AG04449 (cell line): Measurements from ENCODE around the gene LNX1.

Source experiments
- CTCF ChIA-PET: fragments of 350-600 bp; formaldehyde crosslinking; extraction: SDS; loops from one replicate; lab custom pipeline; 2021; ENCODE audit warnings: antibody characterized with exemption; lab: Yijun Ruan, JAX
- POLR2A ChIA-PET: fragments of 400-600, 350-600 bp; formaldehyde crosslinking; extraction: SDS; loops from one replicate; lab custom pipeline; 2020; ENCODE audit warnings: antibody characterized with exemption, inconsistent platforms; lab: Yijun Ruan, JAX
- DNase-seq: peaks from one replicate; pipeline ENCODE4 v3.0.0-alpha.2; 2010; ENCODE audit warnings: low read depth, low spot score
- H3K4me3 ChIP-seq: 2 replicates; pipeline ENCODE4 v1.5.1; 2011; ENCODE audit warnings: low read depth, mild to moderate bottlenecking, control low read depth, low read length
- CTCF ChIP-seq: IDR thresholded peaks from one replicate; pipeline ENCODE4 v1.5.1; 2011; ENCODE audit warnings: mild to moderate bottlenecking, moderate library complexity, low read length, control low read depth, inconsistent platforms; ENCODE audit not compliant: insufficient read depth; ENCODE audit errors: missing control alignments

LNX1 gene

GRCh38 chr4:53608649-53609048 is 17.4 kb upstream of the LNX1 start:
- no peak overlapping the region for H3K4me3 ChIP-seq
- CTCF ChIA-PET, result interaction anchor here (0.8 kb wide), 1 partner anchor 10 kb away, joined by 3 read pairs; no protein-coding TSS in a partner anchor
- TF ChIP-seq CTCF, result no peak
- POLR2A ChIA-PET, result no interaction called here
- DNase-seq, result no peak

- TF ChIP-seq CTCF, result no peak
- H3K4me3 ChIP-seq, result no peak overlapping the region
- ChIA-PET POLR2A (no interaction called here), CTCF (interaction anchor here (0.8 kb wide), 1 partner anchor 9 kb away, joined by 3 read pairs; no protein-coding TSS in a partner anchor)
- no peak for DNase-seq
These were observed 17.0 kb upstream of the LNX1 start for GRCh38 chr4:53608242-53608641.

GRCh38 chr4:53605783-53606182 is 14.5 kb upstream of the LNX1 start:
- ChIA-PET CTCF (interaction anchor here (1.5 kb wide), 1 partner anchor 18 kb away, joined by 4 read pairs; no protein-coding TSS in a partner anchor), POLR2A (no interaction called here)

DNA sequence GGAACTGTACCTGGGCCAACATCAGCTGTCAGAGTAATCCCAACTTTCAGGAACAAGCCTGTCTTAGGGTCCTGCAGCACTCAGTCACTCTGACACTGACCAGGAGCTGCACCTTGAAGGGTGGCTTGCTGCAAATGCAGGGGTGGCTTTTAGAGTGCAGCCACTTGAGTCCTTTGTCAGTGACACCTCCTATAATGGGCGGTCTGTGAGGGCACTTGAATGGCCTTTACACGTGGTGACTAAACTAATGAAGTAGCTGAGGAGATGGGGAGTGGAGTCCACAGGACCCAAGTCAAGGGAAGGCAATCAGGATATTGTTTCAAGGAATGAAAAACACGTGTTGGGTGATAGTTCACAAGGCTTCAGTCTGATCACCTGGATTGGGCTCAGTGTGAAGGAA is 11.1 kb upstream of the LNX1 start:
- POLR2A ChIA-PET, result no interaction called here
- H3K4me3 ChIP-seq, result no peak overlapping the region
- DNase-seq, result no peak
- CTCF ChIA-PET, result no interaction called here
- TF ChIP-seq CTCF, result no peak

More at GRCh38 chr4:53605783-53606182, 14.5 kb upstream of the LNX1 start:
- no peak for DNase-seq
- no peak for TF ChIP-seq CTCF
- H3K4me3 ChIP-seq, result no peak overlapping the region

GRCh38 chr4:53601251-53601764 is 10.0 kb upstream of the LNX1 start:
- peak; percentile 23 for TF ChIP-seq CTCF

DNA sequence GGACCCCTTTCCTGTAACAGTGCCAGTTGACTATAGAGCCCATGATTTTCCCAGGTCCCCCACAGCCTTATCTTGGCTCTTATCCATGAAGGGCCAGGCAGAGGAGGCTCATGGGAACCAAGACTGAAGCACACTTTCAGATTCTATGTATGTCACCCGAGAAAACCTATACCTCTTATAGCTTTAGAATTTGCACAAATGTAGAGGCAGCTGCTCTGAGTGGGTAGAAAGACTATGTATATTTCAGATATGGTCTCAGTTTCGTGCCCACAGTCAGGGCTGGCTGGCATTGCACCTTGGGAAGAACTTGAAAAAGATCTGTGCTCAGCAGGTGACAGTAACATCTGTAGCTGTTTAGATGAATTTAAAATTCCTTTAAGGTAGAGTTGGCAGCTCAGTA is 8.3 kb upstream of the LNX1 start:
- DNase-seq, result no peak
- no peak for TF ChIP-seq CTCF
- H3K4me3 ChIP-seq, result no peak overlapping the region
- POLR2A ChIA-PET, result no interaction called here
- CTCF ChIA-PET, result interaction anchor here (1.0 to 1.1 kb wide), 2 partner anchors 10 to 29 kb away, joined by 3 read pairs; no protein-coding TSS in a partner anchor

More at GRCh38 chr4:53601251-53601764, 10.0 kb upstream of the LNX1 start:
- ChIA-PET POLR2A (no interaction called here), CTCF (interaction anchor here (1.1 to 1.3 kb wide), 2 partner anchors 11 to 22 kb away, joined by 3 read pairs; no protein-coding TSS in a partner anchor)
- H3K4me3 ChIP-seq, result no peak overlapping the region
- DNase-seq, result no peak
